GM06990 (cell line): ENCODE data around the gene RAB40B.

Experiments used
- DNase-seq: peaks from one replicate; pipeline ENCODE4 v3.0.0-alpha.2; 2011; ENCODE audit not compliant: insufficient read length; ENCODE audit errors: extremely low read depth
- H3K27me3 ChIP-seq: replicated peaks from 2 replicates; pipeline ENCODE4 v1.6.0; 2011; ENCODE audit warnings: low read length; ENCODE audit not compliant: control insufficient read depth, insufficient read depth
- H3K36me3 ChIP-seq: 2 replicates; pipeline ENCODE4 v1.5.1; 2011; ENCODE audit warnings: low read length; ENCODE audit not compliant: control insufficient read depth, insufficient read depth
- H3K4me3 ChIP-seq: replicated peaks from 2 replicates; pipeline ENCODE4 v1.5.1; 2011; ENCODE audit warnings: low read depth, mild to moderate bottlenecking, control low read depth, low read length
- TF ChIP-seq, protein P1 (sequence below): IDR thresholded peaks from 2 replicates; pipeline ENCODE4 v1.5.1; 2011; ENCODE audit warnings: low read length, control low read depth, mild to moderate bottlenecking, inconsistent platforms; ENCODE audit not compliant: insufficient read depth, poor library complexity, severe bottlenecking

The RAB40B gene

DNA sequence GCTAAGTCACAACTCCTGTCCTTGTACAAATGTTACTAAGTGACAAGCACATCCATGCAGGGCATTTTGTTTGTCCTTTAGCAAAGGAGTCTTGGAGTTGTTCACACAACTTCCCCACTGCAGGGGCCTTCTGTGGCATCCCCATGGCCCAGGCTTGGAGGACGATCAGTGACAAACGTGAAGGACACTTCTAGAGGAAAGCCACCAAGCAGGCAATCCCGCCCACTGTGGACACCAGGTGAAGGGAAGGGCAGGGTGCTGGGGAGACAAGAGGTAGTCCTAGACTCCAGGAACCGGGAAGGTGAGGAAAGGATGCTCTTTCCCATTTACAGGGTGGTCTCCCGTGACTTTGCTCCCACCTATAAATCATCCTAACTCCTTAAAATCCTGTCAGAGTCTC lies 54.4 kb downstream of the RAB40B start:
- Histone ChIP-seq H3K36me3 (peaks cover 26% of the 10 kb centered on the region), H3K4me3 (no peak overlapping the region), H3K27me3 (no peaks in the 10 kb centered on the region)
- no peak for DNase-seq
- TF ChIP-seq, protein P1, sequence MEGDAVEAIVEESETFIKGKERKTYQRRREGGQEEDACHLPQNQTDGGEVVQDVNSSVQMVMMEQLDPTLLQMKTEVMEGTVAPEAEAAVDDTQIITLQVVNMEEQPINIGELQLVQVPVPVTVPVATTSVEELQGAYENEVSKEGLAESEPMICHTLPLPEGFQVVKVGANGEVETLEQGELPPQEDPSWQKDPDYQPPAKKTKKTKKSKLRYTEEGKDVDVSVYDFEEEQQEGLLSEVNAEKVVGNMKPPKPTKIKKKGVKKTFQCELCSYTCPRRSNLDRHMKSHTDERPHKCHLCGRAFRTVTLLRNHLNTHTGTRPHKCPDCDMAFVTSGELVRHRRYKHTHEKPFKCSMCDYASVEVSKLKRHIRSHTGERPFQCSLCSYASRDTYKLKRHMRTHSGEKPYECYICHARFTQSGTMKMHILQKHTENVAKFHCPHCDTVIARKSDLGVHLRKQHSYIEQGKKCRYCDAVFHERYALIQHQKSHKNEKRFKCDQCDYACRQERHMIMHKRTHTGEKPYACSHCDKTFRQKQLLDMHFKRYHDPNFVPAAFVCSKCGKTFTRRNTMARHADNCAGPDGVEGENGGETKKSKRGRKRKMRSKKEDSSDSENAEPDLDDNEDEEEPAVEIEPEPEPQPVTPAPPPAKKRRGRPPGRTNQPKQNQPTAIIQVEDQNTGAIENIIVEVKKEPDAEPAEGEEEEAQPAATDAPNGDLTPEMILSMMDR: no peak

- H3K36me3 ChIP-seq: peaks cover 26% of the 10 kb centered on the region
- H3K27me3 ChIP-seq: no peaks in the 10 kb centered on the region
- H3K4me3 ChIP-seq: no peak overlapping the region
- no peak for DNase-seq
- TF ChIP-seq, protein P1: no peak
These were observed 56.5 kb downstream of the RAB40B start for GRCh38 chr17:82642022-82642421.

DNA sequence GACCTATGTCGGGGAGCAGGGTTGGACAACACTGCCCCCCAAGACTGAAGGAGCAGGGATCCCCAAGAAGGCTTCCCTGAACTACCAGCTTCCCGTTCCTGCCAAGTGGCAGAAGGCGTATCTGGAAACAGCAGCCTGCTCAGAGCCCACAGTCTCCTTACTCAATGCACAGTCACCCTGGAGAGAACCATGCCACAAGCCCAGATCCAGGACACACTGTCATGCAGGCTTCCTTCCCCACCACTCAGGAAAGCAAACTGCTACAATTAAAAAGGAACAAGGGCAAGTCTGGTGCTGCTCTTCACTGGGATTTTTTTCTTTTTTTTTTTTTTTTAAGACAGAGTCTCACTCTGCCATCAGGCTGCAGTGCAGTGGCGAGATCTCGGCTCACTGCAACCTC lies 58.5 kb downstream of the RAB40B start:
- H3K27me3 ChIP-seq: no peaks in the 10 kb centered on the region
- peaks cover 26% of the 10 kb centered on the region for H3K36me3 ChIP-seq
- TF ChIP-seq, protein P1: no peak
- DNase-seq: no peak
- no peak overlapping the region for H3K4me3 ChIP-seq

- Histone ChIP-seq H3K4me3 (no peak overlapping the region), H3K36me3 (peaks cover 26% of the 10 kb centered on the region), H3K27me3 (no peaks in the 10 kb centered on the region)
- TF ChIP-seq, protein P1: no peak
- no peak for DNase-seq
These were observed 58.9 kb downstream of the RAB40B start for GRCh38 chr17:82639628-82640027.

DNA sequence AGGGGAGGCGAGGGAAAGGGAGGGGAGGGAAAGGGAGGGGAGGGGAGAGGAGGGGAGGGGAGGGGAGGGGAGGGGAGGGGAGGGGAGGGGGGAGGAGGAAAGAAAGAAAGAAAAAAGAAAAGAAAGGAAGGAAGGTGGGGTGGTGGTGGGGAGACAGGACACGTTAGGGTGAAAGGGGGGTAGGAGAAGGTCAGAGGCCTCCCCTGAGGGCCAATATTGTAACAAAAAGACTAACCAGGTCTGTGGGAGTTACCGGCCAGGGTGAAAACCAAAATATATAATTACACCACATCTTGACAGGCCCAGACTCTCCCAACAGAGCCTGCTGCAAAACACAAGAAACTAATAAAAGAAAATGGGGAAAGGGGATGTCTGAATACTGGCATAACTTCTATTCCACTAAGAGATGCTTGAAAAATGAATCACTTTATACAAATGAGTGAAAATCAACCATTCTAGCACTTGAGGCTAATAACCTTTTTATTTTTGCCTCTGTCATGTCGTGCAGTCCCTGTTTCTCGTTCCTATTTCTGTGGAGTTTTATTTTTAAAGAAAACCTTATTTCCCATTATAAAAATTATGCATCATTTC lies 60.2 kb downstream of the RAB40B start:
- H3K36me3 ChIP-seq: peaks cover 20% of the 10 kb centered on the region
- H3K27me3 ChIP-seq: no peaks in the 10 kb centered on the region
- DNase-seq: no peak
- no peak overlapping the region for H3K4me3 ChIP-seq
- TF ChIP-seq, protein P1: no peak
